WI38 (cell line): ENCODE measurements around the gene TSPAN1.
A peak's percentile ranks its signal among the peaks of the same experiment; 100 is the strongest.

Source experiments
- H3K4me3 ChIP-seq: 2 replicates; pipeline ENCODE4 v1.5.1; 2011; ENCODE audit warnings: low read depth, mild to moderate bottlenecking, control low read depth, low read length
- CTCF ChIP-seq: IDR thresholded peaks from 2 replicates; pipeline ENCODE4 v1.5.1; 2012; ENCODE audit warnings: low read depth, mild to moderate bottlenecking, control low read depth, low read length

Gene TSPAN1

DNA sequence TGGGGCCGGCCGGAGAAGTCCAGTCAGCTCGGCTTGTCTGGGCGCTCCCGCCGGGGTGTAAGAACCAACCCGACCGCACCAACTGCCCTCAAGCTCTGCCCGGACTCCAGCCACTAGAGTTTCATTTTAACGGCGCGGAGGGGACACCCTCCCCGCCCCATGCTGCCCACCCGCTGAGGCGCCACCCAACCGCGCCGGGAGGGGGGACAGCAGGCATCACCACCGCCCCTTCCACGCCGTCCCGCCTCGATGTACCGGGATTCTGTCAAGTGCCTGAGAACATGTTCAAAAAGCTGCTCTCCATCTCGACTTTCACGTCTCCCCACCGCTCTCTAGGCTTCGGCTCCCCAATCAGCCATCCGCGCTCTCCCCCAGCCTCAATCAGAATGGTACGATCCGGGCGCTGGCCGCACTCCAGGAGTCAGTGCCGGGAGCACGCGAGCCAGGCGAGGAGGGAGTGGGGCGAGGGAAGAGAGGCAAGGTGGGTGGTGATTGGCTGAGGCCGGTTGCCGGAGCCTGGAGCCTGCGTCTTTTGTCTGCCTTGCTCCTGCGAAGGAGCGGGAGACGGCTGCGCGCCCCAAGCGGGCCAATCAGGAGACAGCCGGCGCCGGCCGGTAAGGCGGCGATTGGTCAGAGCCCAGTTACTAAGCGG lies 42.2 kb upstream of the TSPAN1 start, which contains the start of gene PIK3R3:
Gene PIK3R3, minus strand, starts transcription at position 101 of the 652 bp plus-strand sequence. CDS start 677 bp downstream, outside the sequence.
- TF ChIP-seq CTCF, result no peak
- peak within 1 kb of the TSS; percentile 64 for H3K4me3 ChIP-seq

DNA sequence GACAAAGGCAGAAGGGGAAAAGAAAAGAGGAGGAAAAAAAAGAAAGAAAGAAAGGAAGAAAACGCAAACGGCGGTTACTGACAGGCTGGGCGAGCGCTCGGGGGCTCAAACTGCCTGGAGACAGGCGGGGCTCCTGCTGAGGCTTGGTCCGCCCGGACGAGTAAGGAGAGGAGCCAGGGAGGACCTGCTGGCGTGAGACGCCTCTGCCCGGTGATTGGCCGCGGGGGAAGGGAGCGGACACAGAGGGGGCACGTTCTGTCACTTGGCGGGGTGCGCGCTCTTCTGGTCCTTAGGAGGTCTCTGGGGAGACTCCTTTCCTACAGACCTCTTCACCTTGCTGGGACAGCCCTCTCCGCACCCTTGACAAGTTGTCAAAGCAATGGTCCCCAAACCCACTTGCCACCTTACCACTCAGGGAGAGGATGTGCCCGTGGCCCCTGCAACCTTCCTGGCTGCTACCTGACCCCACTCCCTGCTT lies 41.7 kb upstream of the TSPAN1 start:
- TF ChIP-seq CTCF, result no peak
- H3K4me3 ChIP-seq, result peak overlapping the region; percentile 64

GRCh38 chr1:46133781-46134350 lies 41.0 kb upstream of the TSPAN1 start:
- no peak for TF ChIP-seq CTCF
- H3K4me3 ChIP-seq, result peak overlapping the region; percentile 64

- H3K4me3 ChIP-seq, result no peak overlapping the region
- TF ChIP-seq CTCF, result no peak
Measured at GRCh38 chr1:46134660-46135331, 40.1 kb upstream of the TSPAN1 start.

GRCh38 chr1:46136711-46137110 lies 38.2 kb upstream of the TSPAN1 start:
- H3K4me3 ChIP-seq, result no peak overlapping the region
- TF ChIP-seq CTCF, result no peak

GRCh38 chr1:46137916-46138315 lies 37.0 kb upstream of the TSPAN1 start:
- H3K4me3 ChIP-seq, result peak overlapping the region; percentile 56
- TF ChIP-seq CTCF, result no peak

DNA sequence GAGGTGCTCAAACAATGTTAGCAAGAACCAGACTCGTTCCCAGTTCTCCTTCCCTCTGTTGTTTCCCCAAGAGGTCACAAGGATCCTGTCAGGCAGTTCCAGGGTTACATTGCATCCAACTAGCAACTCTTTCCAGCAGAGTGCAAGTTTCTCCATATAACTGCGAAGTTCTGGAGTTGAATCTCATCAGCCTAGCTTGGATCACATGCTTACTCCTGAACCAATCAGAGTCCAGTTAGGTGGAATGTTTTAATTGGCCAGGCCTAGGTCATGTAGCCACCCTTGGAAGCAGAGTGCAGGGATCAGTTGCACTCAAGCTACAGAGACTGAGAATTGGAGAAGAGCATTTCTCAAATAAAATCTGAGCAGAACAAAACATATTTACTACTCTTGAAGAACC lies 26.6 kb upstream of the TSPAN1 start:
- no peak for TF ChIP-seq CTCF
- H3K4me3 ChIP-seq, result no peak overlapping the region
